Stomach (tissue), 9 donors: Measurements from ENCODE around the gene SLC25A23. TPM values are rescaled to one million over a fixed set of nuclear protein-coding genes. Genes with fewer than 3 reads are reported as not detected.
A peak's percentile ranks its signal among the peaks of the same experiment; 100 is the strongest.

Source experiments
- DNase-seq, 2 donors: peaks; one replicate each; pipeline versions ENCODE4 v3.0.0 to v3.0.0-alpha.2; 2013 to 2019
- H3K27ac ChIP-seq, 5 donors: fragments of 200-600 bp in 4 of 5; sonication (generic) in 4 of 5; one replicate each; pipeline ENCODE4 v1.5.1; 2013 to 2019; ENCODE audit warnings: mild to moderate bottlenecking in 1 of 5, moderate library complexity in 1 of 5
- H3K27me3 ChIP-seq, 3 donors: fragments of 200-600 bp; sonication (generic); one replicate each; pipeline ENCODE4 v1.5.1; 2017 to 2019; ENCODE audit warnings: mixed run types in 1 of 3
- H3K36me3 ChIP-seq, 4 donors: fragments of 200-600 bp; sonication (generic); 1 replicate in 3 of 4; 2 replicates in 1 of 4; pipeline ENCODE4 v1.5.1; 2016 to 2019
- H3K4me1 ChIP-seq, 4 donors: fragments of 200-600 bp; sonication (generic); one replicate each; pipeline ENCODE4 v1.5.1; 2016 to 2019
- H3K4me3 ChIP-seq, 4 donors: fragments of 200-600 bp; sonication (generic) in 3 of 4; one replicate each; pipeline ENCODE4 v1.5.1; 2016 to 2019; ENCODE audit warnings: mild to moderate bottlenecking in 1 of 4
- H3K9me3 ChIP-seq, 4 donors: fragments of 200-600 bp; sonication (generic); one replicate each; pipeline ENCODE4 v1.5.1; 2016 to 2019
- EP300 ChIP-seq: sonication (generic); formaldehyde crosslinking; IDR thresholded peaks from one replicate; pipeline ENCODE4 v1.6.1; 2017; ENCODE audit warnings: antibody characterized with exemption
- POLR2A ChIP-seq, 4 donors: fragments of 450-650 bp; IDR thresholded peaks; one replicate each; pipeline ENCODE4 v1.6.1; 2016; ENCODE audit warnings: antibody characterized with exemption in 4 of 4, control low read depth in 2 of 4, mild to moderate bottlenecking in 1 of 4, moderate library complexity in 1 of 4
- POLR2AphosphoS5 ChIP-seq, 3 donors: sonication (generic); formaldehyde crosslinking; IDR thresholded peaks; one replicate each; pipeline ENCODE4 v1.6.1; 2016; ENCODE audit warnings: antibody characterized with exemption in 3 of 3
- WGBS, 5 donors: extraction: QIAGEN DNeasy Blood & Tissue Kit in 3 of 5; methylation state at CpG; one replicate each; pipeline versions ENCODE4 v1.1.5 to v1.1.7; 2013 to 2018; 5-methylcytosine and 5-hydroxymethylcytosine counted together
- intact Hi-C: fragments of 100-400 bp; cut with DNase I; formaldehyde crosslinking; loops from one replicate; pipeline ENCODE4 v1.15.1; 2023; ENCODE audit warnings: low total_unique reads
- polyA plus RNA-seq, 3 donors: library from polyadenylated mRNA; stranded (reverse); fragments of 200-250 nt; gene quantifications; one replicate each; pipeline ENCODE4 v1.2.3, GENCODE V29; 2013
- total RNA-seq, 5 donors: library from RNA; depleted of rRNA; stranded (reverse); fragments of >200 nt; gene quantifications; one replicate each; pipeline versions ENCODE4 v1.1.0 to v1.2.3, GENCODE V29; 2014 to 2016
- TF ChIP-seq, protein P1 (sequence below), 7 experiments: fragments of 450-650 bp in 4 of 7; fragments of 200-600 bp in 3 of 7; sonication (generic) in 3 of 7; IDR thresholded peaks; one replicate each; pipeline ENCODE4 v1.5.1; 2016 to 2019; ENCODE audit warnings: antibody characterized with exemption in 7 of 7, control low read depth in 2 of 7, mild to moderate bottlenecking in 1 of 7
- donor health status: healthy with polysubstance abuse.
- donor health status: Bipolar disorder and iron deficiency.
- donor health status: healthy.

Gene SLC25A23
- total and polyA plus RNA-seq, 8 donors: 20.7 to 191 (median 38.3) TPM

DNA sequence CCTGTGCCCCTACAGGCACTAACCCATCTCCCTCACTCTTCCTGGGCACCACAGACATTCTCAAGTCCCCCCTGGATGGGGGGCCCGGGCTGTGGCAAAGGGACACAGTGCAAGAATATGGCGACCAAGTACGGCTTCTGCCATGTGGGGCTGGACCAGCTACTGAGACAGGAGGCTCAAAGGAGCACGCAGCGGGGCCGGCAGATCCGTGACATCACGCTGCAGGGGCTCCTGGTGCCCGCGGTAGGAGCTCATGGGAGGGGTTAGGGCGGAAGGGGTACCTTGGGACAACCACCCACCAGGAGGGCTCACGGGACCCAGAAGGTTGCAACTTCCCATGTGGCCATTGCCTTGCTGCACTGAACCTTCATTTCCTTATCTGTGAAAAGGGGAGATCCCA is 63.3 kb downstream of the SLC25A23 start:
- TF ChIP-seq, protein P1, sequence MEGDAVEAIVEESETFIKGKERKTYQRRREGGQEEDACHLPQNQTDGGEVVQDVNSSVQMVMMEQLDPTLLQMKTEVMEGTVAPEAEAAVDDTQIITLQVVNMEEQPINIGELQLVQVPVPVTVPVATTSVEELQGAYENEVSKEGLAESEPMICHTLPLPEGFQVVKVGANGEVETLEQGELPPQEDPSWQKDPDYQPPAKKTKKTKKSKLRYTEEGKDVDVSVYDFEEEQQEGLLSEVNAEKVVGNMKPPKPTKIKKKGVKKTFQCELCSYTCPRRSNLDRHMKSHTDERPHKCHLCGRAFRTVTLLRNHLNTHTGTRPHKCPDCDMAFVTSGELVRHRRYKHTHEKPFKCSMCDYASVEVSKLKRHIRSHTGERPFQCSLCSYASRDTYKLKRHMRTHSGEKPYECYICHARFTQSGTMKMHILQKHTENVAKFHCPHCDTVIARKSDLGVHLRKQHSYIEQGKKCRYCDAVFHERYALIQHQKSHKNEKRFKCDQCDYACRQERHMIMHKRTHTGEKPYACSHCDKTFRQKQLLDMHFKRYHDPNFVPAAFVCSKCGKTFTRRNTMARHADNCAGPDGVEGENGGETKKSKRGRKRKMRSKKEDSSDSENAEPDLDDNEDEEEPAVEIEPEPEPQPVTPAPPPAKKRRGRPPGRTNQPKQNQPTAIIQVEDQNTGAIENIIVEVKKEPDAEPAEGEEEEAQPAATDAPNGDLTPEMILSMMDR (IDR thresholded peaks at IDR 0.05): no peak
- TF ChIP-seq EP300 (no peak), POLR2A (IDR thresholded peaks at IDR 0.05) (no peak), POLR2AphosphoS5 (IDR thresholded peaks at IDR 0.05) (no peak)
- H3K9me3 ChIP-seq: no peaks in the 10 kb centered on the region
- no peak for DNase-seq
- no peak overlapping the region for H3K4me3 ChIP-seq
- H3K27me3 ChIP-seq: no peaks in the 10 kb centered on the region
- 92 to 96% (median 94%) methylated on average over 11 to 12 of the region's 12 CpGs for WGBS, 5 donors
- H3K4me1 ChIP-seq: peaks cover 5 to 22% (median 20%) of the 10 kb centered on the region in 4 donors
- H3K36me3 ChIP-seq: peaks cover 0 to 5% (median 3%) of the 10 kb centered on the region in 4 donors
- intact Hi-C loops: no loop called here
- H3K27ac ChIP-seq: no peak overlapping the region

DNA sequence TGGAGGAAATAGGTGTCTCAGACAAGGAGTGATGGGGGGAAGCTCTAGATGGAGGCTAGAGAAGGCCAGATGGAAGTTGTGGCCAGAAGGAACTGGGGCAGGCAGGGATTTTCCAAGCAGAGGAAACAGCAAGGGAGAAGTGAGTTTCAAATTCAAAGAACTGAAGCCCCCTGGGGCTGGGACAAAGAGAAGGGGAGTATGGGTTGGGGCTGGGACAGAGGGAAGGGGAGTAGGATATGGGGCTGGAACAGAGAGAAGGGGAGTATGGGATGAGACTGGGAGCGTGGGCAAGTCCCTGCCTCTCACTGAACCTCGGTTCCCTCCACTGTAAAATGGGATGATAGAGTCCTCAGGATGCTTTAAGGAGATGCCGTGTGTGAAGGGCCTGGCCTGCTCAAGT is 64.8 kb downstream of the SLC25A23 start:
- no peak for DNase-seq
- no peaks in the 10 kb centered on the region for H3K27me3 ChIP-seq
- H3K9me3 ChIP-seq: no peaks in the 10 kb centered on the region
- H3K4me1 ChIP-seq: peaks cover 5 to 30% (median 24%) of the 10 kb centered on the region in 4 donors
- no peak for TF ChIP-seq EP300
- no peak for TF ChIP-seq POLR2AphosphoS5 (IDR thresholded peaks at IDR 0.05)
- TF ChIP-seq POLR2A (IDR thresholded peaks at IDR 0.05): no peak
- TF ChIP-seq, protein P1 (IDR thresholded peaks at IDR 0.05): no peak
- WGBS, 5 donors: 74 to 93% (median 91%) methylated on average over 3 of the region's 3 CpGs
- H3K27ac ChIP-seq: no peak overlapping the region
- peaks cover 0 to 20% (median 15%) of the 10 kb centered on the region in 4 donors for H3K36me3 ChIP-seq
- H3K4me3 ChIP-seq: no peak overlapping the region
- intact Hi-C loops: no loop called here

DNA sequence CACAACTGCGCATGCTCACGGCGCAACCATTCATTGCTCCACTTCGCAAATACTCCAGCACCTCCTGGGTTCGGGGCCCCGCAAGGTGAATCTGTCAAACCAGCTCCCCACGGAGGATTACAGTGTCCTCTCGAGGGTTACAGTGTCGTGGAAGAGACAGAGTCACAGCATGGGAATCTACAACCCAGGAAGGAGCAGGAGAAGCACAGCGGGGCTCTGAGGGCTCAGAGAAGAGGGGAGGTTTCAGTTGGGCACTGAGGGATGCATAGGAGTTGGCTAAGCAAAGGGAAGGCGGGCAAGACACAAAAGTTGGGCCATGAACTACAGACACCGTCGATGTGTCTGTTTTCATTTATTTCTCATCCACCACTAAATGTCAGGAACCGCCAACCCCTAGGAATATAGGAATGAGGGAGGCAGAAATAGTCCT is 65.6 kb downstream of the SLC25A23 start:
- intact Hi-C loops: no loop called here
- Histone ChIP-seq H3K4me1 (peaks cover 5 to 30% (median 24%) of the 10 kb centered on the region in 4 donors), H3K4me3 (peak overlapping the region; percentile 75 to 89 (median 80)), H3K9me3 (no peaks in the 10 kb centered on the region), H3K27me3 (no peaks in the 10 kb centered on the region), H3K36me3 (peaks cover 5 to 28% (median 23%) of the 10 kb centered on the region in 4 donors), H3K27ac (peak overlapping the region; percentile 81 to 96 (median 95))
- TF ChIP-seq POLR2AphosphoS5 (IDR thresholded peaks at IDR 0.05) (no peak), POLR2A (IDR thresholded peaks at IDR 0.05) (no peak), EP300 (no peak)
- TF ChIP-seq, protein P1 (IDR thresholded peaks at IDR 0.05): no peak
- no peak for DNase-seq
- 26 to 32% (median 28%) methylated on average over 14 of the region's 14 CpGs for WGBS, 5 donors

DNA sequence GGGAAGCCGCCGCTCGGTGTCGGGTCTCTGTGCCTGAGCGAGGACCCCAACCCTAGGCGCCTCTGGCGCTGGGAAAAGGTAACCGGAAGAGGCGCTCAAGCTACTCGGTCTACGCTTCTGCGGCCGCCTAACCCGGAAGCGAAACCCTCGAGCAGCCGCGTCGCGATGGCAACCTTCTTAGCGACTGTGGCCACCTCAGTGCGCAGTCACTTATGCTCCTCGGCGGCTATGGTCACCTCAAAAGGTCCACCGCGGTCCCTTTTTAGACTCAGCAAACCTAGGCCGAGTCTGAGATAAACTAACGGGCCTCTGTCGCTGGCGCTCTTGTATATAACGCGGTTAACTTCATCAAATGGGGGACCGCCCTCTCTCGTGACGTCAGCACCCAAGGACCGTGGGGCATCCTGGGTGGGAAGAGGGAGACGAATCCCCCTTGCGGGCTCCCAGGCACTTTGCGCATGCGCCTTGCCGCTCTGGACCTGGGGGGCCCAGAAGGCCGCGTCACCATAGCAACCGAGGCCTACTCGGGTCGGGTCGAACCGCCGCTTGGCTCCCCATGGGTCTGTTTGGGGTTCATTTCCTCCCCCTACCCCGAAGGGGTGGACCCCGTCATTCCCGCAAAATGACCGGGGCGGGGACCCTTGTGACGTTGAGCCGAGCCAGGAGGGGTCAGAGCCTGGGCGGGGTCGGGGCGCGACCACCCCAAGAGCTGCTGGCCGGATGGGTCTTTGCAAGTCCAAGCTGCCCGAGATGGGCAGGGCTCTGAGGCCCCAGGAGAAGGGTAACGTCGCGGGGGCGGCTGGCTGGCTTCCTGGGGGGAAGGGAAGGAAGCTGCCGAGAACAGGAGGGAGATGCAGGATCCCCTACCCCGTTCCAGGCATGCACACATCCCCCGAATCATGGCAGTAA is 66.3 kb downstream of the SLC25A23 start, which contains the start of gene GTF2F1:
TSS of gene GTF2F1 (minus strand) at position 91 of the 909 bp plus-strand sequence. CDS start 169 bp downstream, outside the sequence.
- intact Hi-C loops: no loop called here
- Histone ChIP-seq H3K27ac (peak within 1 kb of the TSS; percentile 81 to 96 (median 95)), H3K9me3 (no peaks in the 10 kb centered on the region), H3K4me1 (peaks cover 5 to 30% (median 24%) of the 10 kb centered on the region in 4 donors), H3K27me3 (no peaks in the 10 kb centered on the region), H3K4me3 (peak within 1 kb of the TSS; percentile 75 to 89 (median 80)), H3K36me3 (peaks cover 12 to 35% (median 30%) of the 10 kb centered on the region in 4 donors)
- peak; percentile 92 to 98 for DNase-seq
- TF ChIP-seq, protein P1 (IDR thresholded peaks at IDR 0.05): peak in 1 of 7 experiments; percentile 17
- TF ChIP-seq EP300 (no peak), POLR2AphosphoS5 (IDR thresholded peaks at IDR 0.05) (peak; percentile 29 to 57 (median 52))
- WGBS, 5 donors: 0 to 1% (median 0%) methylated on average over 33 to 69 of the region's 69 CpGs
